Endothelial cell of umbilical vein (primary cell): ENCODE measurements around the gene DIPK1A. TPM values are rescaled to one million over a fixed set of nuclear protein-coding genes. Genes with fewer than 3 reads are reported as not detected.

Experiments used
- BruUV-seq: library from RNA; stranded (reverse); fragments of 400-500 nt; replicated peaks from 2 replicates; lab custom pipeline; 2021; lab: Mats Ljungman, UMichigan
- CTCF ChIA-PET: fragments of 300-600, 350-600 bp; sonication (Branson Sonifier 250); formaldehyde crosslinking; loops from one replicate; lab custom pipeline; 2021; ENCODE audit warnings: antibody characterized with exemption, inconsistent platforms; lab: Charles Lee
- POLR2A ChIA-PET: fragments of 300-600, 350-600 bp; sonication (Branson Sonifier 250); formaldehyde crosslinking; loops from one replicate; lab custom pipeline; 2021; ENCODE audit warnings: antibody characterized with exemption, inconsistent platforms; lab: Charles Lee
- DNase-seq: peaks from one replicate; pipeline ENCODE4 v3.0.0-alpha.2; 2011; ENCODE audit warnings: low read depth, low spot score
- FAIRE-seq: peaks from 2 replicates; lab custom pipeline; 2011; peaks lifted over from hg19 to GRCh38; lab: Jason Lieb, UNC
- H2AFZ ChIP-seq: 2 replicates; pipeline ENCODE4 v1.6.0; 2012; ENCODE audit warnings: low read depth, low read length, control low read depth, inconsistent platforms
- H3K27ac ChIP-seq: 2 replicates; pipeline ENCODE4 v1.5.1; 2011; ENCODE audit warnings: low read depth, mild to moderate bottlenecking, control low read depth, low read length, moderate library complexity; ENCODE audit not compliant: insufficient read depth
- H3K27me3 ChIP-seq, 2 experiments: 2 replicates each; pipeline versions ENCODE4 v1.6.0 to v1.6.1; 2011; ENCODE audit warnings: low read length in 2 of 2, mixed read lengths in 1 of 2; ENCODE audit not compliant: control insufficient read depth in 2 of 2, insufficient read depth in 2 of 2
- H3K36me3 ChIP-seq, 2 experiments: 2 replicates in 1 of 2; 3 replicates in 1 of 2; pipeline ENCODE4 v1.5.1; 2011; ENCODE audit warnings: low read length in 2 of 2, mild to moderate bottlenecking in 1 of 2, moderate library complexity in 1 of 2; ENCODE audit not compliant: control insufficient read depth in 2 of 2, insufficient read depth in 2 of 2; ENCODE audit errors: extremely low read depth in 1 of 2
- H3K4me1 ChIP-seq: 3 replicates; pipeline ENCODE4 v1.5.1; 2011; ENCODE audit warnings: mild to moderate bottlenecking, low read length; ENCODE audit not compliant: control insufficient read depth, insufficient read depth; ENCODE audit errors: extremely low read depth
- H3K4me2 ChIP-seq: 2 replicates; pipeline ENCODE4 v1.6.1; 2011; ENCODE audit warnings: low read length, control low read depth, mixed read lengths; ENCODE audit not compliant: insufficient read depth
- H3K4me3 ChIP-seq, 3 experiments: fragments of 200-600 bp in 1 of 3; sonication (generic), shearing (Covaris generic) in 1 of 3; replicated peaks in 1 of 3; 2 replicates each; pipeline ENCODE4 v1.5.1; 2011 to 2016; ENCODE audit warnings: control low read depth in 3 of 3, low read length in 3 of 3, mild to moderate bottlenecking in 2 of 3, inconsistent platforms in 1 of 3, low read depth in 1 of 3, moderate library complexity in 1 of 3; ENCODE audit not compliant: insufficient read depth in 1 of 3
- H3K79me2 ChIP-seq: 2 replicates; pipeline ENCODE4 v1.6.0; 2012; ENCODE audit warnings: low read length, inconsistent platforms; ENCODE audit not compliant: control insufficient read depth, insufficient read depth
- H3K9ac ChIP-seq: replicated peaks from 2 replicates; pipeline ENCODE3; 2011; ENCODE audit warnings: low read length, control low read depth; ENCODE audit not compliant: insufficient read depth; ENCODE audit errors: extremely low read depth
- H3K9me1 ChIP-seq: replicated peaks from 3 replicates; pipeline ENCODE4 v1.6.0; 2011; ENCODE audit warnings: mild to moderate bottlenecking, low read length; ENCODE audit not compliant: control insufficient read depth, insufficient read depth; ENCODE audit errors: extremely low read depth
- H3K9me3 ChIP-seq: replicated peaks from 2 replicates; pipeline ENCODE4 v1.5.1; 2012; ENCODE audit warnings: low read length, inconsistent platforms; ENCODE audit not compliant: control insufficient read depth, insufficient read depth
- H4K20me1 ChIP-seq: replicated peaks from 2 replicates; pipeline ENCODE3; 2011; ENCODE audit warnings: mild to moderate bottlenecking, low read length; ENCODE audit not compliant: control insufficient read depth, insufficient read depth; ENCODE audit errors: extremely low read depth
- EZH2 ChIP-seq: IDR thresholded peaks from 2 replicates; pipeline ENCODE4 v1.6.1; 2012; ENCODE audit warnings: borderline replicate concordance, low read depth, mild to moderate bottlenecking, moderate library complexity, low read length, inconsistent platforms; ENCODE audit not compliant: severe bottlenecking
- GATA2 ChIP-seq: IDR thresholded peaks from 2 replicates; pipeline ENCODE4 v1.7.0; 2011; ENCODE audit warnings: low read depth, mild to moderate bottlenecking, moderate library complexity, mixed read lengths, low read length; ENCODE audit not compliant: insufficient read length, insufficient read depth
- JUN ChIP-seq: IDR thresholded peaks from 2 replicates; pipeline ENCODE4 v1.6.1; 2011; ENCODE audit warnings: borderline replicate concordance, low read depth; ENCODE audit not compliant: insufficient read length, insufficient read depth
- MAX ChIP-seq: IDR thresholded peaks from 2 replicates; pipeline ENCODE4 v1.6.1; 2011; ENCODE audit not compliant: insufficient read depth, insufficient read length
- POLR2A ChIP-seq: IDR thresholded peaks from 2 replicates; pipeline ENCODE4 v1.6.1; 2012; ENCODE audit warnings: low read depth, mild to moderate bottlenecking, control low read depth, low read length
- POLR2AphosphoS5 ChIP-seq: IDR thresholded peaks from 2 replicates; pipeline ENCODE4 v1.6.1; 2012; ENCODE audit warnings: low read depth, mild to moderate bottlenecking, control low read depth, low read length, moderate library complexity; ENCODE audit not compliant: insufficient read depth
- dilution Hi-C: fragments of 300-500 bp; cut with MboI; formaldehyde crosslinking; loops from one replicate; pipeline ENCODE4 v1.15.0; 2019; ENCODE audit warnings: low sequenced_read_pairs; ENCODE audit not compliant: extremely low pct_ligation_motif_present
- intact Hi-C: fragments of 100-400 bp; cut with micrococcal nuclease; formaldehyde crosslinking; loops from one replicate; pipeline ENCODE4 v1.10.0; 2022
- polyA plus RNA-seq, 4 experiments: library from polyadenylated mRNA; depleted of rRNA in 3 of 4; stranded (reverse) in 3 of 4; unstranded in 1 of 4; fragments of >200 nt; gene quantifications; 2 replicates each; pipeline versions ENCODE4 v1.2.1 to v1.2.3, GENCODE V29; 2011 to 2012; ENCODE audit warnings: missing spikeins in 1 of 4
- total RNA-seq: library from RNA; stranded (reverse); gene quantifications from 2 replicates; pipeline ENCODE4 v1.2.3, GENCODE V29; 2021
- TF ChIP-seq, protein P1 (sequence below), 2 donors: IDR thresholded peaks; 1 replicate in 1 of 2; 2 replicates in 1 of 2; pipeline ENCODE4 v1.5.1; 2011; ENCODE audit warnings: low read length in 2 of 2, mild to moderate bottlenecking in 2 of 2, moderate library complexity in 2 of 2, control low read depth in 1 of 2, inconsistent platforms in 1 of 2, low read depth in 1 of 2; ENCODE audit not compliant: insufficient read depth in 1 of 2; ENCODE audit errors: extremely low read depth in 1 of 2

Gene DIPK1A
- total and polyA plus RNA-seq, 2 donors (not counting 3 experiments of a cell fraction or from before 2014, with no cell fraction given), result 0.25 to 0.93 TPM

DNA sequence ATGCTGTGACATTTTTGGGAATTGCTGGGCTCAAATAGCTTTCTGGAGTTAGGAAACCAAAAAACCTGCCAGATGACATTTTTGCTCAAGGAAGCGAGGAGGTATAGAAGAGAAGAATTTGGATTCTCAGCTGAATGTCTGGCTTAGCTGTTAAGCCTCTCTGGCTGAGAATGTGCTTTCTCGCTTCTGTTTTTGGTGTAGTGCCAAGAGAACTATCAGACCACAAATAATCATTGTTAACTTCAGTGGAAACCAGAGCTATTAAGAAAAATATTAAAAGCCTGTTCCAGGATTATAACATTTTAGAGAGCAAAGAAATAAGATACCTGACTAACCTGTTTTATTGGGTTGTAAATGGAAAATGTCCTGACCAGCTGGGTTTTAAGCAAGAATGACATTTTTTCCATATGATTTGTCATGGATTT, 39.5 kb upstream of the DIPK1A start:
- FAIRE-seq, result no peak
- POLR2A ChIA-PET, result no interaction called here

More for the DNA sequence above, 39.5 kb upstream of the DIPK1A start:
- CTCF ChIA-PET, result interaction anchor here (1.2 to 2.2 kb wide), 4 partner anchors 13 to 183 kb away, joined by 3 to 11 read pairs (median 4); no protein-coding TSS in a partner anchor
- no peak overlapping the region for H3K27ac ChIP-seq
- H3K9ac ChIP-seq, result no peak overlapping the region
- no peak for DNase-seq
- peaks cover 20 to 24% of the 10 kb centered on the region in 2 experiments for H3K27me3 ChIP-seq
- H3K36me3 ChIP-seq, result no peaks in the 10 kb centered on the region
- no TSS peak for BruUV-seq
- no peaks in the 10 kb centered on the region for H3K79me2 ChIP-seq
- no peak overlapping the region for H3K4me2 ChIP-seq
- no peaks in the 10 kb centered on the region for H3K9me3 ChIP-seq
- intact Hi-C loops, result no loop called here
- H4K20me1 ChIP-seq, result no peaks in the 10 kb centered on the region
- H3K4me1 ChIP-seq, result no peaks in the 10 kb centered on the region
- H2AFZ ChIP-seq, result no peak overlapping the region
- dilution Hi-C loops, result no loop called here
- no peak overlapping the region for H3K4me3 ChIP-seq
- H3K9me1 ChIP-seq, result no peaks in the 10 kb centered on the region
- TF ChIP-seq MAX (no peak), POLR2AphosphoS5 (no peak), EZH2 (no peak), POLR2A (no peak), GATA2 (no peak), JUN (no peak)
- TF ChIP-seq, protein P1, sequence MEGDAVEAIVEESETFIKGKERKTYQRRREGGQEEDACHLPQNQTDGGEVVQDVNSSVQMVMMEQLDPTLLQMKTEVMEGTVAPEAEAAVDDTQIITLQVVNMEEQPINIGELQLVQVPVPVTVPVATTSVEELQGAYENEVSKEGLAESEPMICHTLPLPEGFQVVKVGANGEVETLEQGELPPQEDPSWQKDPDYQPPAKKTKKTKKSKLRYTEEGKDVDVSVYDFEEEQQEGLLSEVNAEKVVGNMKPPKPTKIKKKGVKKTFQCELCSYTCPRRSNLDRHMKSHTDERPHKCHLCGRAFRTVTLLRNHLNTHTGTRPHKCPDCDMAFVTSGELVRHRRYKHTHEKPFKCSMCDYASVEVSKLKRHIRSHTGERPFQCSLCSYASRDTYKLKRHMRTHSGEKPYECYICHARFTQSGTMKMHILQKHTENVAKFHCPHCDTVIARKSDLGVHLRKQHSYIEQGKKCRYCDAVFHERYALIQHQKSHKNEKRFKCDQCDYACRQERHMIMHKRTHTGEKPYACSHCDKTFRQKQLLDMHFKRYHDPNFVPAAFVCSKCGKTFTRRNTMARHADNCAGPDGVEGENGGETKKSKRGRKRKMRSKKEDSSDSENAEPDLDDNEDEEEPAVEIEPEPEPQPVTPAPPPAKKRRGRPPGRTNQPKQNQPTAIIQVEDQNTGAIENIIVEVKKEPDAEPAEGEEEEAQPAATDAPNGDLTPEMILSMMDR (IDR thresholded peaks at IDR 0.05; ENCODE audit: extremely low read depth in 1 of 2, insufficient read depth in 1 of 2, low read depth in 1 of 2, low read length in 2 of 2), result no peak
